SK-N-SH treated with all-trans-retinoic acid at 6 μM for 48 hours (cell line): ENCODE data around the gene SMIM9.
"Not testable (repeated sequence)": the region's sequence is repeated elsewhere in the genome, so short reads cannot be mapped to it uniquely, and the experiment has no call there.

Source experiments
- ATAC-seq: fragments of 200-7000 bp; cut with Tn5 transposase; 3 replicates; pipeline ENCODE4 v1.9.1; 2020; ENCODE audit warnings: mild to moderate bottlenecking, moderate library complexity
- ARNTL ChIP-seq: fragments of 450-650 bp; formaldehyde crosslinking; IDR thresholded peaks from 2 replicates; pipeline ENCODE4 v1.5.0; 2020; ENCODE audit warnings: low read depth, mild to moderate bottlenecking, moderate library complexity, borderline replicate concordance
- BACH2 ChIP-seq: fragments of 250-450 bp; sonication (Bioruptor Pico); IDR thresholded peaks from 2 replicates; pipeline ENCODE4 v1.9.0; 2021; ENCODE audit warnings: mild to moderate bottlenecking, borderline replicate concordance
- CREB5 ChIP-seq: fragments of 250-450 bp; sonication (Bioruptor Pico); IDR thresholded peaks from 2 replicates; pipeline ENCODE4 v1.5.1; 2020; ENCODE audit warnings: low read depth, mild to moderate bottlenecking, moderate library complexity
- CSDC2 ChIP-seq: fragments of 250-450 bp; sonication (Bioruptor Pico); IDR thresholded peaks from 2 replicates; pipeline ENCODE4 v1.5.0; 2020; ENCODE audit warnings: mild to moderate bottlenecking, moderate library complexity
- CSRNP3 ChIP-seq: fragments of 250-450 bp; sonication (Bioruptor Pico); IDR thresholded peaks from 2 replicates; pipeline ENCODE4 v1.5.1; 2021; ENCODE audit warnings: mild to moderate bottlenecking, moderate library complexity
- ESRRG ChIP-seq: fragments of 250-450 bp; sonication (Bioruptor Pico); IDR thresholded peaks from 2 replicates; pipeline ENCODE4 v1.6.1; 2021; ENCODE audit warnings: mild to moderate bottlenecking
- GLIS3 ChIP-seq: fragments of 250-450 bp; sonication (Bioruptor Pico); IDR thresholded peaks from 2 replicates; pipeline ENCODE4 v1.5.0; 2020; ENCODE audit warnings: mild to moderate bottlenecking, moderate library complexity
- OSR1 ChIP-seq: fragments of 250-450 bp; sonication (Bioruptor Pico); IDR thresholded peaks from 2 replicates; pipeline ENCODE4 v1.8.0; 2022; ENCODE audit warnings: moderate library complexity, mild to moderate bottlenecking, inconsistent platforms
- PATZ1 ChIP-seq: fragments of 250-450 bp; sonication (Bioruptor Pico); IDR thresholded peaks from 2 replicates; pipeline ENCODE4 v1.8.0; 2020; ENCODE audit warnings: mild to moderate bottlenecking, moderate library complexity, borderline replicate concordance
- POU6F1 ChIP-seq: fragments of 250-450 bp; sonication (Bioruptor Pico); IDR thresholded peaks from 2 replicates; pipeline ENCODE4 v1.8.0; 2021; ENCODE audit warnings: low read depth, mild to moderate bottlenecking, moderate library complexity, borderline replicate concordance
- PPARA ChIP-seq: fragments of 250-450 bp; sonication (Bioruptor Pico); IDR thresholded peaks from 2 replicates; pipeline ENCODE4 v1.5.0; 2020; ENCODE audit warnings: mild to moderate bottlenecking, borderline replicate concordance
- RARB ChIP-seq: fragments of 250-450 bp; sonication (Bioruptor Pico); IDR thresholded peaks from 2 replicates; pipeline ENCODE4 v1.8.0; 2021; ENCODE audit warnings: mild to moderate bottlenecking, moderate library complexity
- SNAI2 ChIP-seq: fragments of 250-450 bp; sonication (Bioruptor Pico); IDR thresholded peaks from 2 replicates; pipeline ENCODE4 v1.5.0; 2020; ENCODE audit warnings: mild to moderate bottlenecking, moderate library complexity
- TCF4 ChIP-seq: fragments of 250-450 bp; sonication (Bioruptor Pico); IDR thresholded peaks from 2 replicates; pipeline ENCODE4 v1.8.0; 2021; ENCODE audit warnings: mild to moderate bottlenecking, moderate library complexity, borderline replicate concordance
- TOX ChIP-seq: fragments of 250-450 bp; sonication (Bioruptor Pico); IDR thresholded peaks from 2 replicates; pipeline ENCODE4 v1.8.0; 2021; ENCODE audit warnings: mild to moderate bottlenecking, moderate library complexity, borderline replicate concordance
- ZC3H10 ChIP-seq: fragments of 250-450 bp; sonication (Bioruptor Pico); IDR thresholded peaks from 2 replicates; pipeline ENCODE4 v1.5.1; 2021; ENCODE audit warnings: mild to moderate bottlenecking, moderate library complexity
- ZFP30 ChIP-seq: fragments of 450-650 bp; formaldehyde crosslinking; IDR thresholded peaks from 2 replicates; pipeline ENCODE4 v1.5.0; 2022; ENCODE audit warnings: mild to moderate bottlenecking, moderate library complexity
- ZNF565 ChIP-seq: fragments of 450-650 bp; formaldehyde crosslinking; conservative IDR thresholded peaks from 2 replicates; pipeline ENCODE4 v1.5.0; 2020; ENCODE audit warnings: low read depth, mild to moderate bottlenecking, moderate library complexity
- ZNF70 ChIP-seq: fragments of 450-650 bp; formaldehyde crosslinking; IDR thresholded peaks from 2 replicates; pipeline ENCODE4 v1.5.0; 2020; ENCODE audit warnings: mild to moderate bottlenecking, moderate library complexity
- ZNF8 ChIP-seq: fragments of 450-650 bp; formaldehyde crosslinking; IDR thresholded peaks from 2 replicates; pipeline ENCODE4 v1.5.0; 2020; ENCODE audit warnings: mild to moderate bottlenecking, moderate library complexity

SMIM9 gene

GRCh38 chrX:154833746-154834274, 652 bp downstream of the SMIM9 start:
- no peak for ATAC-seq
- TF ChIP-seq ZC3H10, result no peak
- TF ChIP-seq GLIS3, result no peak
- TF ChIP-seq OSR1 (CRISPR knock-in tag), result no peak
- TF ChIP-seq PATZ1, result no peak
- TF ChIP-seq POU6F1 (CRISPR knock-in tag), result no peak
- TF ChIP-seq ARNTL, result no peak
- TF ChIP-seq PPARA (CRISPR knock-in tag), result no peak
- no peak for TF ChIP-seq ESRRG (CRISPR knock-in tag)
- TF ChIP-seq ZNF70 (CRISPR knock-in tag), result no peak
- TF ChIP-seq RARB, result no peak
- no peak for TF ChIP-seq SNAI2 (CRISPR knock-in tag)
- TF ChIP-seq, all 23 proteins: peak for 0

GRCh38 chrX:154829926-154830442, 4.5 kb downstream of the SMIM9 start:
- ATAC-seq, result no peak
- TF ChIP-seq CSDC2 (CRISPR knock-in tag) (no peak), BACH2 (no peak), PPARA (CRISPR knock-in tag) (no peak)

- no peak for ATAC-seq
- TF ChIP-seq ZFP30 (CRISPR knock-in tag), result no peak
- no peak for TF ChIP-seq ZNF70 (CRISPR knock-in tag)
- TF ChIP-seq RARB, result no peak
- no peak for TF ChIP-seq TCF4 (CRISPR knock-in tag)
- no peak for TF ChIP-seq CREB5 (CRISPR knock-in tag)
- TF ChIP-seq ZNF8, result no peak
- TF ChIP-seq CSDC2 (CRISPR knock-in tag), result no peak
- no peak for TF ChIP-seq SNAI2 (CRISPR knock-in tag)
- no peak for TF ChIP-seq TOX (CRISPR knock-in tag)
Observed at GRCh38 chrX:154829134-154829533, 5.3 kb downstream of the SMIM9 start.

- TF ChIP-seq ZNF70 (CRISPR knock-in tag) (no peak), ZNF565 (CRISPR knock-in tag) (no peak), ZNF8 (no peak), RARB (no peak), ESRRG (CRISPR knock-in tag) (no peak), SNAI2 (CRISPR knock-in tag) (no peak), OSR1 (CRISPR knock-in tag) (no peak), CSRNP3 (CRISPR knock-in tag) (no peak)
- TF ChIP-seq, all 23 proteins: peak for 0
- no peak for ATAC-seq
Observed at GRCh38 chrX:154828016-154828408, 6.5 kb downstream of the SMIM9 start.

GRCh38 chrX:154827194-154828015, 7.1 kb downstream of the SMIM9 start:
- no peak for ATAC-seq
- TF ChIP-seq ESRRG (CRISPR knock-in tag) (no peak), ZNF565 (CRISPR knock-in tag) (no peak)

- not testable (repeated sequence) for ATAC-seq
Observed at GRCh38 chrX:154825586-154825985, 8.9 kb downstream of the SMIM9 start.
